Measurements from ENCODE around the gene GLIPR1L2.
A peak's percentile ranks its signal among the peaks of the same experiment; 100 is the strongest.
"Not testable (repeated sequence)": the region's sequence is repeated elsewhere in the genome, so short reads cannot be mapped to it uniquely, and the experiment has no call there.

Gene GLIPR1L2

GRCh38 chr12:75438059-75438754, 47.3 kb downstream of the GLIPR1L2 start:
- DNase-seq: no peak

- DNase-seq: no peak
Observed at GRCh38 chr12:75439048-75439447, 48.2 kb downstream of the GLIPR1L2 start.

- no peak for DNase-seq
Observed at GRCh38 chr12:75439930-75440329, 49.0 kb downstream of the GLIPR1L2 start.

- not testable (repeated sequence) for DNase-seq
Observed at GRCh38 chr12:75441687-75442449, 51.0 kb downstream of the GLIPR1L2 start.

GRCh38 chr12:75442454-75442853, 51.6 kb downstream of the GLIPR1L2 start:
- DNase-seq: not testable (repeated sequence)

GRCh38 chr12:75443709-75444108, 52.8 kb downstream of the GLIPR1L2 start:
- no peak for DNase-seq

- no peak for DNase-seq
Observed at GRCh38 chr12:75444429-75445136, 53.7 kb downstream of the GLIPR1L2 start.

GRCh38 chr12:75445137-75445507, 54.2 kb downstream of the GLIPR1L2 start:
- DNase-seq: not testable (repeated sequence)

- DNase-seq: no peak
Observed at GRCh38 chr12:75446857-75447256, 56.0 kb downstream of the GLIPR1L2 start.

- no peak for DNase-seq
Observed at GRCh38 chr12:75447691-75448393, 57.0 kb downstream of the GLIPR1L2 start.

- DNase-seq: no peak
Observed at GRCh38 chr12:75452675-75453330, 61.9 kb downstream of the GLIPR1L2 start.

- no peak for DNase-seq
Observed at GRCh38 chr12:75455839-75456238, 65.0 kb downstream of the GLIPR1L2 start.

GRCh38 chr12:75457191-75457590, 66.3 kb downstream of the GLIPR1L2 start:
- DNase-seq: no peak

GRCh38 chr12:75457866-75458265, 67.0 kb downstream of the GLIPR1L2 start:
- DNase-seq: peak in 1 of 2 experiments; percentile 0

- no peak for DNase-seq
Observed at GRCh38 chr12:75459755-75460154, 68.9 kb downstream of the GLIPR1L2 start.

- no peak for DNase-seq
Observed at GRCh38 chr12:75460204-75460603, 69.3 kb downstream of the GLIPR1L2 start.

- DNase-seq: no peak
Observed at GRCh38 chr12:75471902-75472890, 81.3 kb downstream of the GLIPR1L2 start.

GRCh38 chr12:75474116-75474515, 83.2 kb downstream of the GLIPR1L2 start:
- DNase-seq: no peak

- no peak for DNase-seq
Observed at GRCh38 chr12:75476071-75476470, 85.2 kb downstream of the GLIPR1L2 start.

- no peak for DNase-seq
Observed at GRCh38 chr12:75477137-75477536, 86.2 kb downstream of the GLIPR1L2 start.

GRCh38 chr12:75478116-75478794, 87.4 kb downstream of the GLIPR1L2 start:
- DNase-seq: no peak
